GM13977 (cell line): Measurements from ENCODE around the gene BBS7.

ENCODE experiments used
- DNase-seq: peaks from one replicate; pipeline ENCODE4 v3.0.0; 2012; ENCODE audit warnings: low spot score
- in situ Hi-C: fragments of 300-500 bp; cut with MboI; formaldehyde crosslinking; loops from one replicate; pipeline ENCODE4 v1.12.0; 2022; ENCODE audit warnings: low sequenced_read_pairs, low pct_unique_long_range_greater_than_20kb, mixed read lengths, inconsistent platforms; ENCODE audit not compliant: unreplicated experiment
- TF ChIP-seq, protein P1 (sequence below): IDR thresholded peaks from 2 replicates; pipeline ENCODE4 v1.5.1; 2012; ENCODE audit warnings: mild to moderate bottlenecking, control low read depth; ENCODE audit not compliant: insufficient read depth; ENCODE audit errors: extremely low read depth, missing control alignments

The BBS7 gene

DNA sequence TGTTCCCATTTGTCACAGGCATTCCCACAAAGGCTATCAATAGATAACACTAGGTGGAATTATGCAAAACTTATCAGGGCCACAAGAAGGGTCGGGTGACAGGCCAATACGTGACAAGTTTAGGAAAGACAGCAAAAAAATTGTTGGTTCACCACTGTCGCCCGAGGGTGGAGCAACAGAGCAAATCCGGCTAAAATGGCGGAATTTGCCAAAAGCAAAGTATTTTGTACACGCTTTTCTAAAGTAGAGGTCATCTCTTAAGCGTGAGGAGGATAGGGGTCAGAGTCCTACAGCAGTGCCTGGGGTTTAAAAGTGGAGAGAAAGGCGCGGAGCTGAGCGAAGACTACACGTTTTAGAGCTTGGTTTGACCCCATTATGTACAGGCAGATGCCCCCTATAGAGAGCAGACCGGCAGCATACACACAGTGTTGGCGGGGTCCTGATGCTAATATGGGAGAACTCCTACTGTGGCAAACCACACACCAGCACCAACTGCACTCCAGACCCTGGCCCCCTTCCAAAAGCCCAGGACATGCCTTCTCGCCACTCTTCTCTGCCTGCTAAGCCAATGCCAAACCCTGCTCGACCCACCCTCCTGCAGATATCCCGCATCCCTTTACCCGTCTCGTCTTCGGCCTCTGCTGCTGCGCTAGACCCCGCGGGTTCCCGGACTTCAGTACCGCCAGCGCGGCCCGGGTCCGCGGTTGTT is 47.3 kb downstream of the BBS7 start:
- peak; percentile 55 for DNase-seq
- in situ Hi-C loops, result no loop called here

DNA sequence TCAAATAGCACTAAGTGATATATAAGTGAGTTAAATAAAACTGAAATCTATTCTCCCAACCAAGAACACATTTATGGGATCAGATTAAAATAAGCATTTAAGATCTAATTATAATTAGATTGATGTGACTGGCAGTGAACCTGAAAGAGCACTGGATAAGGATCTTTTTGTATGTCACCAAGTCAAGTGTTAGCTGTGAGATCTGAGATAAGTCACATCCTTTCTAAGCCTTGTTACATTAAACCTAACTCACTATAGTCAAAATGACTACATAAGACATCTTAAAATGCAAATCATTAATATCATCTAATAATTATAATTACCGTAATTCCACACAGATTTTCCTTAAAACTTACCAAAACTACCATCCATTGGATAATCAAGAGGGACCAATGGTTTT is 48.2 kb downstream of the BBS7 start:
- TF ChIP-seq, protein P1, sequence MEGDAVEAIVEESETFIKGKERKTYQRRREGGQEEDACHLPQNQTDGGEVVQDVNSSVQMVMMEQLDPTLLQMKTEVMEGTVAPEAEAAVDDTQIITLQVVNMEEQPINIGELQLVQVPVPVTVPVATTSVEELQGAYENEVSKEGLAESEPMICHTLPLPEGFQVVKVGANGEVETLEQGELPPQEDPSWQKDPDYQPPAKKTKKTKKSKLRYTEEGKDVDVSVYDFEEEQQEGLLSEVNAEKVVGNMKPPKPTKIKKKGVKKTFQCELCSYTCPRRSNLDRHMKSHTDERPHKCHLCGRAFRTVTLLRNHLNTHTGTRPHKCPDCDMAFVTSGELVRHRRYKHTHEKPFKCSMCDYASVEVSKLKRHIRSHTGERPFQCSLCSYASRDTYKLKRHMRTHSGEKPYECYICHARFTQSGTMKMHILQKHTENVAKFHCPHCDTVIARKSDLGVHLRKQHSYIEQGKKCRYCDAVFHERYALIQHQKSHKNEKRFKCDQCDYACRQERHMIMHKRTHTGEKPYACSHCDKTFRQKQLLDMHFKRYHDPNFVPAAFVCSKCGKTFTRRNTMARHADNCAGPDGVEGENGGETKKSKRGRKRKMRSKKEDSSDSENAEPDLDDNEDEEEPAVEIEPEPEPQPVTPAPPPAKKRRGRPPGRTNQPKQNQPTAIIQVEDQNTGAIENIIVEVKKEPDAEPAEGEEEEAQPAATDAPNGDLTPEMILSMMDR, result no peak
- no peak for DNase-seq
- in situ Hi-C loops, result no loop called here

More for the DNA sequence above, 47.3 kb downstream of the BBS7 start:
- TF ChIP-seq, protein P1, result peak; percentile 20

DNA sequence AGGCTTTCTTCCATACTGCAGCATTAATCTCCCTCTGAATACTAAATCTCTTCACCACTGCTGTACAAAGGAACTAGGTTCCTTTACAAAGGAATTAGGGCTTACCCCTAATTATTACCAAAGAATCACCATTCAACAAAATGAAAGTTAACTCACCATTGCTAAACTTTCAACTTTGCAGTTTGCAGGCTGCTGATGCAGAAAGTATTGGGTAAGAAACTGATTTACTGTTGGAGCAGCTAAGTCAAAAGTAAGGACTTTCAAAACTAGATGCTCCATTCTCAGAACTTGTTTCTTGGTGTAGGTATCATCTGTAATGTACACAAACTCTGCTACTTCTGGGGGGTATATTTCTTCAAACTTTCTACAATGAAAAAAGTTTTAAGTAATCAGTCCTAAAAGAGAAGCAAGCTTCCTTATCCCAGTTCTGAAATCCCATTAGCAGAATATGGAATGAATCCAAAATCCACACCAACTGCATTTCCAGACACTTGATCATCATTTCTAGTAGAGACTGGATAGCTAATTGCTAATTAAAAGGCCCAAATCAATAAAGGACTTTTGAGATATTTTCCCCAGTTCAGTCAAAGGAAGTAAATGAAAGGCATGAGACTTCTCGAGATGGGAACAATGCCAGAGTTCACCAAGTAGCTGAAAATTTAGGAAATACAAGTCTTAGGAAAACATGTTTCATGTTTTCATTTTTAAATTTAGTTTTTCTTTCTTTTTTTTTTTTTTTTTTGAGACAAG is 50.9 kb downstream of the BBS7 start:
- no peak for DNase-seq
- TF ChIP-seq, protein P1, result no peak
- in situ Hi-C loops, result no loop called here

DNA sequence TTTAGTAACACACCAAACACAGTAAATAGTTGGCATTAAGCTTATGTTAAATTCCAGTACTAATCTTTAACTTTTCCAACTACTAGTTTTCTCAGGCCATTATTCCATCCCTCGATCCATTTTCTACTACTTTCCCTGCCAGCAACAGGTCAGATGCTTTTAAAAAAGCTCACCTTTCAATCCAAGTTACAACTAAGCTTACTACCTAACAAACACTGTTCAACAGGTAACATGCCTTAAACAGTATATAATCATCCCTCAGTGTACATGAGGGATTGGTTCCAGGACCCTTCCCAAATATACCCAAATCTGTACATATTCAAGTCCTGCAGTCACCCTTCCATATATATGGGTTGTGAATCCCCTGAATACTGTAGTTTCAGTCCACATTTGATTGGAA is 52.1 kb downstream of the BBS7 start:
- TF ChIP-seq, protein P1, result no peak
- in situ Hi-C loops, result no loop called here
- no peak for DNase-seq

DNA sequence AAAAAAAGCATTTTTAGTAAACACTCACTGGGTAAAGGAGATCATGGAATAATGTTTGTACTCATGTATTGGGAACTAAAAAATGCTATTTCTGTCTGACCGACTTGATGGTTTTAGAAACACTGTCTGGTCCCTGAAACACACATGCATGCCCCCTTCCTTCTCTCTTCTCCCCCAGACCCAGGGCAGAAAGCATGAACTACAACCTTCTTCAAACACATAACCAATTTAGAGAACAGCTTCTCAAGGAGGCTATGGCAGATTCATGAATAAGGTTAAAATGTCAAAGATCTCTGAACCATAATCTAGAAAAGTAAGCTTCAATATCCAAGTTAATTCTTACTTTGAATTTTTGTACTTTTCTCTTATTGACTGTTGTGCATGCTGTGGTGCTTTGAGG is 52.6 kb downstream of the BBS7 start:
- no peak for DNase-seq
- in situ Hi-C loops, result no loop called here

DNA sequence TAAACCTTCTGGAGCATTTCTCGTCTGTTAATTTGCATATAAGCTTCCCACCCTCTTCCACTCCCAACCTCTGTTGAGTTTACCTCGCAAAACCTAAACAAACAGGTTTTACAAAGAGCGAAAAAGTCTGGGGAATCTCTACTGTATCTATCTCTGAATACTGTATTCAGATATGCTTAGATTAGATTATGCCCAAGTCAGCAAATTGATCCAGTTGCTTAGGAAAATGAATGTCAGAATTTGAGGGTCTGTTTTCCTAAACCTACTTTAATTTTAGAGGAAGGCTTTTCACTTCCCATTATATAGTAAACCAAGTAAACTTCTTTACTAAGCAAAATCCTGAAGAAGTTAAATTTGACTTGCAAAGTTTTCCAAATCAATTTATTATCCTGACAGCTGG is 53.3 kb downstream of the BBS7 start:
- no peak for DNase-seq

More for the DNA sequence above, 52.6 kb downstream of the BBS7 start:
- TF ChIP-seq, protein P1, result no peak

More for the DNA sequence above, 53.3 kb downstream of the BBS7 start:
- in situ Hi-C loops, result no loop called here
- TF ChIP-seq, protein P1, result no peak
